Measurements from ENCODE around the gene CDKN3. TPM values are rescaled to one million over a fixed set of nuclear protein-coding genes. Genes with fewer than 3 reads are reported as not detected.

The CDKN3 gene
- total RNA-seq, 1 donor from 2014 or later = 3.7 TPM

- FAIRE-seq (no peak), DNase-seq (ENCODE audit: low read depth) (peak; percentile 67)
- no peak for TF ChIP-seq CTCF (IDR thresholded peaks at IDR 0.05; ENCODE audit: insufficient read depth, low read length, severe bottlenecking)
Measured at GRCh38 chr14:54462048-54462447, 65.2 kb downstream of the CDKN3 start.

GRCh38 chr14:54465654-54466053 lies 68.8 kb downstream of the CDKN3 start:
- no peaks in the 10 kb centered on the region for H3K27me3 ChIP-seq (ENCODE audit: control insufficient read depth, insufficient read depth, low read length)
- DNase-seq (ENCODE audit: low read depth) = no peak
- no peak overlapping the region for H3K4me3 ChIP-seq (ENCODE audit: low read depth, low read length)
- no peak for FAIRE-seq
- no peak for TF ChIP-seq CTCF (IDR thresholded peaks at IDR 0.05; ENCODE audit: insufficient read depth, low read length, severe bottlenecking)
- no peaks in the 10 kb centered on the region for H3K36me3 ChIP-seq (ENCODE audit: control insufficient read depth, insufficient read depth, low read length)

More at GRCh38 chr14:54462048-54462447, 65.2 kb downstream of the CDKN3 start:
- Histone ChIP-seq H3K36me3 (ENCODE audit: control insufficient read depth, insufficient read depth, low read length) (no peaks in the 10 kb centered on the region), H3K4me3 (ENCODE audit: low read depth, low read length) (no peak overlapping the region), H3K27me3 (ENCODE audit: control insufficient read depth, insufficient read depth, low read length) (no peaks in the 10 kb centered on the region)

GRCh38 chr14:54467280-54467679 lies 70.5 kb downstream of the CDKN3 start:
- FAIRE-seq = no peak
- DNase-seq (ENCODE audit: low read depth) = no peak
- no peak overlapping the region for H3K4me3 ChIP-seq (ENCODE audit: low read depth, low read length)
- TF ChIP-seq CTCF (IDR thresholded peaks at IDR 0.05; ENCODE audit: insufficient read depth, low read length, severe bottlenecking) = no peak
- no peaks in the 10 kb centered on the region for H3K27me3 ChIP-seq (ENCODE audit: control insufficient read depth, insufficient read depth, low read length)
- no peaks in the 10 kb centered on the region for H3K36me3 ChIP-seq (ENCODE audit: control insufficient read depth, insufficient read depth, low read length)

Other genes starting within 250 kb of the CDKN3 start
- 54.5 and 125 TPM in 2 replicates for gene CNIH1, start 44.4 kb downstream of the CDKN3 start, total RNA-seq
- 55.0 and 74.5 TPM in 2 replicates for gene GMFB, start 92.0 kb downstream of the CDKN3 start, total RNA-seq
- 19.7 and 20.6 TPM in 2 replicates for gene CGRRF1, start 112.9 kb downstream of the CDKN3 start, total RNA-seq
- gene SAMD4A, start 170.1 kb downstream of the CDKN3 start, total RNA-seq = 12.9 and 13.4 TPM in 2 replicates

Measured in bronchial epithelial cell (primary cell).